ENCODE measurements around the gene SH3GLB1. TPM values are rescaled to one million over a fixed set of nuclear protein-coding genes. Genes with fewer than 3 reads are reported as not detected.

Gene SH3GLB1
- total and polyA plus RNA-seq, 9 of the 15 experiments (the other 6 are each of a cell fraction or from before 2014, with no cell fraction given) = 8.6 to 34.2 (median 24.2) TPM

DNA sequence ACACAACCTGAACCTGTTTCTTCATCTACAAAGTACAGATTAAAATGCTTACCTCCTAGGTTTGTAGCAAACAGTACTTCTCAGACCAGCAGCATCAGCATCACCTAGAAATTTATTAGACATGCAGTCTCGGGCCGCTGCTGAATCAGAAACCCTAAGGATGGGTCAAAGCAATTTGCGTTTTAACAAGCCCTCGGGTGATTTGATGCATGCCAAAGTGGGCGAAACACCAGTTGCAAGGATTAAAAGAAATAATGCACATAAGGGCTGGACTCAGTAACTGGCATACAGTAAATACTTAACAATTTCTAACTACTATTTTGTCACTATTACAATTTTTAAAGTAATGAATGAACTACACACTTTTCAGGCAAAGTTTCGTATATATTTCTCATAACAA, 47.5 kb downstream of the SH3GLB1 start:
- BruUV-seq (replicated peaks) = no TSS peak
- in situ Hi-C loops (cut with MboI) = no loop called here
- 3% methylated on average over 6 of the region's 6 CpGs for WGBS (ENCODE audit: insufficient coverage, low coverage, missing lambda C conversion rate)
- DNase-seq (ENCODE audit: extremely low read depth in 1 of 4, low spot score in 3 of 4) (no peak), ATAC-seq (no peak), FAIRE-seq (no peak)
- ChIA-PET POLR2A (interaction anchor here (1.1 kb wide), 1 partner anchor 19 kb away, joined by 3 read pairs; no protein-coding TSS in a partner anchor), CTCF (ENCODE audit: low intra/inter-chr PET ratio) (interaction anchor here (0.6 kb wide), 1 partner anchor 164 kb away, joined by 3 read pairs; no protein-coding TSS in a partner anchor)
- no peak overlapping the region for H3K4me2 ChIP-seq (ENCODE audit: insufficient read depth, low read length)
- no peak overlapping the region for H3K27ac ChIP-seq (ENCODE audit: extremely low read depth, low read depth, low read length)
- no peaks in the 10 kb centered on the region for H3K79me2 ChIP-seq (ENCODE audit: control insufficient read depth, insufficient read depth, low read length)
- no peak for TF ChIP-seq E2F4 (CRISPR knock-in tag; IDR thresholded peaks at IDR 0.05; ENCODE audit: low read depth)
- H2AFZ ChIP-seq (ENCODE audit: low read depth, low read length) = no peak overlapping the region
- H3K36me3 ChIP-seq (ENCODE audit: control insufficient read depth, insufficient read depth, low read length) = no peaks in the 10 kb centered on the region
- H3K4me1 ChIP-seq (replicated peaks in 1 of 2; ENCODE audit: control insufficient read depth in 2 of 2, insufficient read depth in 2 of 2, low read length in 2 of 2) = peaks cover 4 to 7% of the 10 kb centered on the region in 2 experiments; a peak in 2 of 5 replicates
- peaks cover 3 to 13% of the 10 kb centered on the region in 2 experiments; a peak in 4 of 5 replicates for H3K27me3 ChIP-seq (ENCODE audit: control insufficient read depth in 2 of 2, insufficient read depth in 2 of 2, low read length in 2 of 2)
- 0 out of 2 replicates have a peak, but pooled peaks cover 2% of the 10 kb centered on the region for H4K20me1 ChIP-seq (replicated peaks; ENCODE audit: control insufficient read depth, insufficient read depth, low read length)
- no peak overlapping the region for H3K4me3 ChIP-seq
- H3K9me3 ChIP-seq (replicated peaks; ENCODE audit: control insufficient read depth, insufficient read depth, low read depth, low read length) = no peaks in the 10 kb centered on the region
- no peaks in the 10 kb centered on the region for H3K9me1 ChIP-seq (ENCODE audit: control insufficient read depth, insufficient read depth, low read length)
- intact Hi-C loops (cut with micrococcal nuclease) = loop anchor here (5.0 kb wide), 1 partner anchor 250 kb away; no protein-coding TSS in a partner anchor
- H3K9ac ChIP-seq (ENCODE audit: insufficient read depth in 1 of 2, low read depth in 2 of 2, low read length in 2 of 2) = no peak overlapping the region

- Histone ChIP-seq H3K4me1 (replicated peaks in 1 of 2; ENCODE audit: control insufficient read depth in 2 of 2, insufficient read depth in 2 of 2, low read length in 2 of 2) (peaks cover 4 to 7% of the 10 kb centered on the region in 2 experiments; a peak in 2 of 5 replicates), H3K9ac (ENCODE audit: insufficient read depth in 1 of 2, low read depth in 2 of 2, low read length in 2 of 2) (no peak overlapping the region), H3K79me2 (ENCODE audit: control insufficient read depth, insufficient read depth, low read length) (no peaks in the 10 kb centered on the region), H3K9me3 (replicated peaks; ENCODE audit: control insufficient read depth, insufficient read depth, low read depth, low read length) (no peaks in the 10 kb centered on the region), H3K4me3 (no peak overlapping the region), H3K27me3 (ENCODE audit: control insufficient read depth in 2 of 2, insufficient read depth in 2 of 2, low read length in 2 of 2) (peaks cover 3 to 19% of the 10 kb centered on the region in 2 experiments; a peak in 4 of 5 replicates), H4K20me1 (replicated peaks; ENCODE audit: control insufficient read depth, insufficient read depth, low read length) (0 out of 2 replicates have a peak, but pooled peaks cover 2% of the 10 kb centered on the region), H3K4me2 (ENCODE audit: insufficient read depth, low read length) (no peak overlapping the region), H3K36me3 (ENCODE audit: control insufficient read depth, insufficient read depth, low read length) (no peaks in the 10 kb centered on the region), H3K27ac (ENCODE audit: extremely low read depth, low read depth, low read length) (no peak overlapping the region), H3K9me1 (ENCODE audit: control insufficient read depth, insufficient read depth, low read length) (no peaks in the 10 kb centered on the region), H2AFZ (ENCODE audit: low read depth, low read length) (no peak overlapping the region)
- no peak for FAIRE-seq
- in situ Hi-C loops (cut with MboI) (no loop called here), intact Hi-C loops (cut with micrococcal nuclease) (loop anchor here (5.0 kb wide), 1 partner anchor 251 kb away; no protein-coding TSS in a partner anchor)
- DNase-seq (ENCODE audit: extremely low read depth in 1 of 4, low spot score in 3 of 4) = peak in 1 of 4 experiments; percentile 36
- POLR2A ChIA-PET = interaction anchor here (0.9 to 1.6 kb wide), 3 partner anchors 8 to 291 kb away, joined by 3 to 6 read pairs (median 3); no protein-coding TSS in a partner anchor
- peak; percentile 62 for ATAC-seq
- CTCF ChIA-PET (ENCODE audit: low intra/inter-chr PET ratio) = no interaction called here
- TF ChIP-seq U2AF1 (optimal IDR thresholded peaks at IDR 0.05; ENCODE audit: low read depth, low read length) (no peak), RAD21 (CRISPR knock-in tag; conservative IDR thresholded peaks at IDR 0.05 in 1 of 2, IDR thresholded peaks at IDR 0.05 in 1 of 2) (peak; percentile 7 to 47; a peak in 2 of 4 replicates), FOXK2 (conservative IDR thresholded peaks at IDR 0.05 in 1 of 2, IDR thresholded peaks at IDR 0.05 in 1 of 2; ENCODE audit: low read depth in 2 of 2) (peak in 1 of 2 experiments; percentile 52; a peak in 1 of 4 replicates), PHB (CRISPR knock-in tag; IDR thresholded peaks at IDR 0.05) (no peak), CTCF (IDR thresholded peaks at IDR 0.05 in 2 of 3, conservative IDR thresholded peaks at IDR 0.05 in 1 of 3; ENCODE audit: insufficient read depth in 2 of 3, low read depth in 1 of 3, low read length in 3 of 3) (peak; percentile 23 to 44 (median 44); a peak in 4 of 6 replicates)
- BruUV-seq (replicated peaks) = no TSS peak
Observed at GRCh38 chr1:86753700-86754099, 49.3 kb downstream of the SH3GLB1 start.

Measured in K562 (cell line).